SKM-1 treated with dmso at 0.1 percent for 144 hours (cell line): ENCODE data around the gene LRP3.
"Not testable (repeated sequence)": the region's sequence is repeated elsewhere in the genome, so short reads cannot be mapped to it uniquely, and the experiment has no call there.

ENCODE experiments used
- DNase-seq: peaks from one replicate; lab custom pipeline; 2025; ENCODE audit not compliant: unreplicated experiment; lab: John Stamatoyannopoulos, UW

LRP3 gene

DNA sequence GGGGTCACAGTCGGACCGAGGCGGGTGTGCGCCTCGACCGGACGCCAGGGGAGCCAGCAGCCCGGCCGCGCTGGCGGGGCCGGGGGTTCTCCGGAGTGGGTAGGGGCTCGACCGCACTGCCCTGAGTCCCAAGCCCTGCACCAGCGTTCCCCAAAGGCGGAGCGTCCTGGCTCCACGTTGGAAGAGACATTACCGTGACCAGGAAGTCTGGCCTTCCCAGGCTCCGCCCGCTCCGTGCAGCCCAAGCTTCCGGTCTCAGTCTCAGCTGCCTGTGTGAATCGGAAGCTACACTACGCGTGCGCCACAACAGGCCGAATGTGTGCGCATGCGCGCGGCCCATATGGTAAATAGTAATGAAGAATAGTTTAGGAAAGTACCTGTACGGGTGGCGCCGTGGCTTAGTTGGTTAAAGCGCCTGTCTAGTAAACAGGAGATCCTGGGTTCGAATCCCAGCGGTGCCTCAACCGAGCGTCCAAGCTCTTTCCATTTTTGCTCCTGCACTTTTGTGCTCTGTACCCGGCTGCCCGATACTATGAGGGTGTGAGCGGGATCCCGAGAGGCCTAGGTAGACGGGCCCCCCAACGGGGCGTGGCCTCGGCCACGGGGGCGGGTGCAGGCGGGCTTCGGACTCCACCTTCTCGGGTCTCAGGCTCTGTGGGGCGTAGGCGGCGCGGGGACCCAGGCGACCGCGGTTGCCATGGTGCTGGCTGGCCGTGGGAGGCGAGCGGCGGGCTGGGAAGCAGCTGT, 17.3 kb upstream of the LRP3 start:
- DNase-seq, result peak; percentile 99

DNA sequence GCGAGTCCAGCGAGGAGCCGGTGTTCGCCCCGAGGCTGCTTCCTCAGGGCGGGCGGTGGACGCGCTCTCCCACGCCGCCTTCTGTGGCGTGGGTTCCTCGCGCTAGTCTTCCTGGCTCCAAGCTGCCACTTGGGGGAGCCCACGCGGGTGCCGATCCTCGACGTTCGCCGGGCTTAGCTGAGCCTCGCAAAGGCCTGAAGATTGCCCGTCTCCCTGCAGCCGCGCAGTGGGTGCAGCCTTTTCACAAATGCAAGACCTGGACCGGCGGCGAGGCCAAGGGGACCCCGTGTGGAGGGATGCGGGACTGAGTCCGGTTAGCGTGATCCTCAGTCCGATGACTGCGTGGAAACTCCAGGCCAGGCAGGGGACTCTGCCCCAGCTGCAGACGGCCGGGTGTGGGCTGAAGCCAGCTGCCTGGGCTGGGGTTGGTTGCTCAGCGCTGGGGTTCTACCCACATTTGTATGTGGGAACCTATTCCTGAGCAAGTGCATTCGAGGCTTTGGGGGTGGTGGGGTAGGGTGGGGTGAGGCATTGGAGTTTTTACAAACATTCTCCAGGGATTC, 16.6 kb upstream of the LRP3 start:
- DNase-seq, result peak; percentile 64

GRCh38 chr19:33186431-33187182, 7.5 kb upstream of the LRP3 start:
- DNase-seq, result peak; percentile 55

GRCh38 chr19:33187183-33187540, 7.0 kb upstream of the LRP3 start:
- DNase-seq, result peak; percentile 51

DNA sequence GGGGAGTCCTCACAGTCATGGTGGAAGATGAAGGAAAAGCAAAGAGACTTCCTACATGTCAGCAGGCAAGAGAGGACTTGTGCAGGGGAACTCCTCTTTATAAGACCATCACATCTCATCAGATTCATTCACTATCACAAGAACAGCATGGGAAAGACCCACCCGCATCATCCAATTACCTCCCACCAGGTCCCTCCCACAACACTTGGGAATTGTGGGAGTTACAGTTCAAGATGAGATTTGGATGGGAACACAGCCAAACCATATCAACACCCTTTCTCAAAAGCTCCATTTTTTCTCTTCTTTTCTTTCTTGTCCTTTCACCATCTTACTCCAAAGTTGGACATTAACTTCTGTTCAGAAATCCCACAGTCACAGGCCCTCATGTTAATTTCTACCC, 4.7 kb upstream of the LRP3 start:
- no peak for DNase-seq

- not testable (repeated sequence) for DNase-seq
Observed at GRCh38 chr19:33191092-33191491, 3.0 kb upstream of the LRP3 start.

DNA sequence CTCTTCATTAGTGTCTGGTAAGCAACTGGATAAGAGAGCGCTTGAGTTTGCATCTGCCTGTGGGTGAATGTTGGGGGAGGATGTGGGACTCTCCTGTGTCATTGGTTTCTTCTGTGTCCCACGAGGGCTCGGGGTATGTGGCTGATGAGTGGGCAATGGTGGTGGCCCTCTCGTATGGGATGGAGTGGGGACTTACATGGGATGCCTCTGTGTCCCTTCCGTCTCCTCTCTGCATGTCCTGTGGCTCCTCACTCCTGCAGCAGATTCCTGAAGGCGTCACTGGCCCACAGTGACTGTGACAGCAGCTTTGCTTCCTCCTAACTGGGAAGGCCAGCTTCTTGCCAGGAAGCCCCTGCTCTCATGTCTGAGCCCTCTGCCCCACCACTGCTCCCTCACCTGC, 2.6 kb upstream of the LRP3 start:
- DNase-seq, result no peak

GRCh38 chr19:33192010-33192409, 2.1 kb upstream of the LRP3 start:
- DNase-seq, result no peak

GRCh38 chr19:33193269-33193864, 763 bp upstream of the LRP3 start:
- DNase-seq, result no peak

DNA sequence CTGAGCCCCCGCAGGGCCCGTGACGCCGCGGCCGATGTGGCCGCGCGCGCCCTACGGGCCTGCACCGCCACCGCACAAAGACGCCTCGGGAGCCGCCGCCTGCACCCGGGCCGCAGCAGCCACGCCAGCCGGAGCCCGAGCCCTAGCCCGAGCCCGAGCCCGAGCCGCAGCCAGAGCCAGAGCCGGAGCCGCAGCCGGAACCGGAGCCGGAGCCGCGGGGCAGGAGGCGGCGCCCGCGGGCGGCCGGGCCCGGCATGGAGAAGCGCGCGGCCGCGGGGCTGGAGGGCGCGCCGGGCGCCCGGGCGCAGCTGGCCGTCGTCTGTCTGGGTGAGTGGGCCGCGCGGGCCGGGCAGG, 379 bp downstream of the LRP3 start:
- no peak for DNase-seq

- DNase-seq, result no peak
Observed at GRCh38 chr19:33194886-33195644, 935 bp downstream of the LRP3 start.

DNA sequence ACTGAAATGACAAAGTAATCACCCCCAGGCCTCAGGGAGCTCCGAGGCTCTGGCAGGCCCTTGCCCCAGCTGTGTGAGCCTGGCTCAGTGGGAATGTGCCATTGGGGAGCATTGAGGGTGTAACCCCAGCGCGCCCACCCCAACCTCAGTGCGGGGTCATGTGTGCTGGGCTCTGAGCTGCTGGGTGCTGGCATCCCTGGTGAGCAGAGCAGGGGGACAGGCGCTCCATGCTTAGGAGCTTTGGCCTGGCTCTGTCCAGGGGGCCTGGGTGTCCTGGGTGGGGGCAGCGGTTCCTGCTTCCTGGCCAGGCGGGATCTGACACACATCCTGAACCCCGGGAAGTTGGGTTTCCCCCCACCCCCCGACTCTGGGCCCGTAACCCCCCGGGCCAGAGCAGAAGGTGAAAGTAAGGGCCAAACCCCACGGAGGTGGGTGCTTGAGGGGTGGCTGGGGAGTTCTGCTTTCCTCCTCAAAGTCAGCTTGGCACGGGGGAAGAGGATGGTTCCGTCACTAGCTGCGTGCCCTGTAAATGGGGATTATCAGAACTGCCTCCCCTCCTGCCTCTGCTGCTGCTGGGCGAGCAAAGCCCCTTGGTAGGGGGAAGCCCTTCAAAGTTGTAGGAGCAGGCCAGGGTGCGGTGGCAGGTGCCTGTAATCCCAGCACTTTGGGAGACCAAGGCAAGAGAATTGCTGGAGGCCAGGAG, 1.7 kb downstream of the LRP3 start:
- DNase-seq, result no peak

DNA sequence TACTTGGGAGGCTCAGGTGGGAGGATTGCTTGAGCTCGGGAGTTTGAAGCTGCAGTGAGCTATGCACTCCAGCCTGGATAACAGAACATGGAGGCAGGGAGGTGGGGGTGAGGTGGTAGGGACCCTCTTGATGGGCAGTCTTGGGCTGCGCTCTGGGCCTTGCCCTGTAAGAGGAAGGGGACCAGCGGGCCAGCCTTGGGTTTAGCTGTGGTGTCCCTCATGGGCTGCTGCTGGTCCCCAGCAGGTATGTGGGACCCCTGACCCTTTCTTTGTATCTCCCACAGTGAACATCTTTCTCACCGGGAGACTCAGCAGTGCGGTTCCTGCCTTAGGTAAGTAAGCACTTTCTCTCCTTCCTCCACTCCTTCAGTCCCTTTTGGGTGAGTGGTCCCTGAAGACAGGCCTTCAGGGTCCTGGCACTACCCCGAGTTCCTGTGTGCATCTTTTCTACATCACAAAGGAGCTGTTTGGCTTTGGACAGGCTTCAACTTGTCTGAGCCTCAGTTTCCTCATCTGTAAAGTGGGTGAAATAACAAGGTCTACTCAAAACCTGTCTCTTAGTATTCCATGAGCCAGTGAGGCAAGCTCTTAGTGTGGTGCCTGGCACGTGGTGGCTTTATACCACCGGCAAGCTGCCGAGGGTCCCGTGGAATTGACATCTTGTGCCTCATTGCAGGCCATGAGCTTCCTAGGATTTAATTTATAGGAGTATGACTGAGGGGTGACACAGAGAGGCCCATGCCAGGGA, 2.5 kb downstream of the LRP3 start:
- DNase-seq, result no peak

GRCh38 chr19:33197591-33198000, 3.5 kb downstream of the LRP3 start:
- DNase-seq, result no peak

DNA sequence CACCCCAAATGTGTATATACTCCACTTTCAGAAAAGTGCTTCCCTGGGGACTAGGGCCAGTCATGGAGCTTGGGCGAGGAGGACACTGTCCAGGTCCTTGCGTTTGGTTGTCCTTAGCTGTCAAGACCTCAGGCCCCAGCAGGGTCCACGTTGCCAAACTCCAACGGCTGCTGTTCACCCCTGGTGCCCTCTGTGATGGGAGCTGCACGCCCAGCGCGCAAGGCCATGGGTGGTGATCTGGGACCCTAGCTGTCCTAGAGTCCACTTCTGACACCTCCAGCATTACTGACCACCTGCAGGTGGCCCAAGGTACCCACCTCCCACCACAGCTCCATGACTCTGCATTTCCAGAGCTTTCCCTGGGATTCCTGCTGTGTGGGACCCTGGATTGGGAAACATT, 4.0 kb downstream of the LRP3 start:
- no peak for DNase-seq

GRCh38 chr19:33199441-33200265, 5.5 kb downstream of the LRP3 start:
- peak; percentile 71 for DNase-seq

DNA sequence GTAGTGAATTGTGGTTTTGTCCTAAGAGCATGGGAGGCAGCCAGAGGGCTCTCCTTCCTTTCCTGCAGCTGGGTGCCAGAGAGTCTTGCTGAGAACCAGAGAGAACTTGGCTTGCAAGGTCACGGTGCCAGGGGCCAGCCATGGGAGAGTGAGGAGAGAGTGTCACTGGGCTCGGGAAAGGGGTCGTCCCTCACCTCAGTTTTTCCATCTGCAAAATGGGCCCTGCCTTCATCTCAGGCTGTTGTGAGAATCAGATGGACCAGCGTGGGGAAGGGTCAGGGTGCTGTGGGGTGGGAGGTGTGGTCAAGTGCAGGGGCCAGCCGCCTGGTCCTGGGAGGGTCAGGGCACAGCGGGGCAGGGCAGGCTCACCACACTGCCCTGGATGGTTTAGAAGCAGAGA, 7.3 kb downstream of the LRP3 start:
- DNase-seq, result no peak

- no peak for DNase-seq
Observed at GRCh38 chr19:33201886-33202545, 7.9 kb downstream of the LRP3 start.
